ENCODE data around the gene DDX46. TPM values are rescaled to one million over a fixed set of nuclear protein-coding genes. Genes with fewer than 3 reads are reported as not detected.

The DDX46 gene
- total and polyA plus RNA-seq, 2 of the 8 experiments (the other 6 are each of a cell fraction or from before 2014, with no cell fraction given): 22.6 to 110 TPM

- H3K27ac ChIP-seq (ENCODE audit: low read depth, low read length): no peak overlapping the region
- H2BK5ac ChIP-seq (ENCODE audit: low read depth, low read length): no peak overlapping the region
- H2BK12ac ChIP-seq (ENCODE audit: low read depth, low read length): no peak overlapping the region
- H3K14ac ChIP-seq (ENCODE audit: insufficient read length): no peak overlapping the region
- no peaks in the 10 kb centered on the region for H3K4me1 ChIP-seq (replicated peaks in 1 of 4; ENCODE audit: control insufficient read depth in 3 of 4, insufficient read depth in 4 of 4, low read length in 3 of 4)
- CTCF ChIA-PET (ENCODE audit: partially characterized antibody): interaction anchor here (0.6 to 1.2 kb wide), 3 partner anchors 11 to 105 kb away, joined by 3 to 5 read pairs (median 5); no protein-coding TSS in a partner anchor
- no peak overlapping the region for H4K8ac ChIP-seq (ENCODE audit: extremely low read depth, insufficient read depth, low read length)
- peaks cover 0 to 48% (median 7%) of the 10 kb centered on the region in 4 experiments; a peak in 4 of 8 replicates for H3K36me3 ChIP-seq (ENCODE audit: control insufficient read depth in 2 of 4, insufficient read depth in 4 of 4, low read length in 3 of 4)
- POLR2A ChIA-PET (ENCODE audit: partially characterized antibody): interaction anchor here (1.0 to 1.6 kb wide), 3 partner anchors 9 to 28 kb away, joined by 3 to 7 read pairs (median 6); partner anchors contain the start of gene C5orf24
- no peak overlapping the region for H4K91ac ChIP-seq (replicated peaks; ENCODE audit: insufficient read length, low read length)
- no peak overlapping the region for H3K9ac ChIP-seq (replicated peaks in 1 of 4; ENCODE audit: extremely low read depth in 1 of 4, low read depth in 3 of 4, low read length in 3 of 4)
- DNase-seq (ENCODE audit: low read depth in 1 of 2, low spot score in 2 of 2) (no peak), FAIRE-seq (no peak)
- no peaks in the 10 kb centered on the region for H3K27me3 ChIP-seq (replicated peaks in 1 of 4; ENCODE audit: control insufficient read depth in 3 of 4, extremely low read depth in 1 of 4, insufficient read depth in 3 of 4, low read length in 3 of 4)
- no peak overlapping the region for H3K18ac ChIP-seq (ENCODE audit: extremely low read depth, low read length)
- no peaks in the 10 kb centered on the region for H3K23me2 ChIP-seq (ENCODE audit: low read depth, low read length)
- no peaks in the 10 kb centered on the region for H4K20me1 ChIP-seq (replicated peaks in 1 of 2; ENCODE audit: control insufficient read depth in 1 of 2, insufficient read depth in 2 of 2, low read length in 2 of 2)
- H2AFZ ChIP-seq (ENCODE audit: low read length): no peak overlapping the region
- H3K56ac ChIP-seq (replicated peaks; ENCODE audit: insufficient read length, low read depth, low read length): no peak overlapping the region
- no peak overlapping the region for H2BK15ac ChIP-seq (ENCODE audit: low read length)
- no peak overlapping the region for H3K4me3 ChIP-seq (ENCODE audit: extremely low read depth in 1 of 4, insufficient read depth in 2 of 4, low read depth in 3 of 4, low read length in 4 of 4)
- H3K79me1 ChIP-seq (ENCODE audit: low read depth, low read length): no peaks in the 10 kb centered on the region
- no peak overlapping the region for H3K4ac ChIP-seq (replicated peaks; ENCODE audit: insufficient read length, low read depth, low read length)
- no peaks in the 10 kb centered on the region for H3K9me3 ChIP-seq (ENCODE audit: insufficient read depth in 2 of 2, low read depth in 1 of 2, low read length in 1 of 2)
- 96 to 100% methylated on average over 1 to 3 of the region's 3 CpGs for WGBS, 2 experiments (ENCODE audit: extremely low coverage in 1 of 2, insufficient coverage in 1 of 2, insufficient read length in 1 of 2, insufficient replicate concordance in 2 of 2, low coverage in 1 of 2, low lambda C conversion rate in 2 of 2, missing lambda C conversion rate in 1 of 2)
- H4K5ac ChIP-seq (ENCODE audit: insufficient read length, low read depth, low read length): no peak overlapping the region
- H2BK120ac ChIP-seq (replicated peaks; ENCODE audit: low read depth, low read length): no peak overlapping the region
- H2BK20ac ChIP-seq (ENCODE audit: low read length): no peak overlapping the region
- H3K23ac ChIP-seq (ENCODE audit: insufficient read length): no peak overlapping the region
- H3K4me2 ChIP-seq (ENCODE audit: insufficient read depth in 1 of 2, low read depth in 2 of 2, low read length in 2 of 2): no peak overlapping the region
- H2AK5ac ChIP-seq (ENCODE audit: low read depth, low read length): no peak overlapping the region
- H3K79me2 ChIP-seq (ENCODE audit: control insufficient read depth in 1 of 2, insufficient read depth in 2 of 2, low read length in 2 of 2): no peaks in the 10 kb centered on the region
- no peak for TF ChIP-seq EZH2 (IDR thresholded peaks at IDR 0.05; ENCODE audit: low read depth, low read length, severe bottlenecking)
- TF ChIP-seq TEAD4 (IDR thresholded peaks at IDR 0.05; ENCODE audit: low read depth, low read length): no peak
- TF ChIP-seq CBX8 (IDR thresholded peaks at IDR 0.05; ENCODE audit: borderline replicate concordance, low read depth, low read length): no peak
- no peak for TF ChIP-seq CBX5 (IDR thresholded peaks at IDR 0.05; ENCODE audit: low read depth, low read length)
- TF ChIP-seq EP300 (IDR thresholded peaks at IDR 0.05; ENCODE audit: borderline replicate concordance in 1 of 2, low read depth in 2 of 2, low read length in 2 of 2): no peak
- no peak for TF ChIP-seq BCL11A (IDR thresholded peaks at IDR 0.05; ENCODE audit: low read depth in 2 of 2, low read length in 2 of 2)
- TF ChIP-seq MAFK (IDR thresholded peaks at IDR 0.05; ENCODE audit: low read depth, low read length): no peak
- TF ChIP-seq RNF2 (IDR thresholded peaks at IDR 0.05; ENCODE audit: borderline replicate concordance, low read depth, low read length, missing control alignments, poor library complexity, severe bottlenecking): no peak
- no peak for TF ChIP-seq BRCA1 (IDR thresholded peaks at IDR 0.05; ENCODE audit: low read depth, low read length)
These were observed 74.9 kb downstream of the DDX46 start for GRCh38 chr5:134833340-134834032.
